GM12872 (cell line): ENCODE results near the gene MOCOS.

Experiments
- CTCF ChIP-seq: IDR thresholded peaks from 3 replicates; pipeline ENCODE4 v1.5.1; 2011; ENCODE audit warnings: low read depth, mild to moderate bottlenecking, low read length, moderate library complexity; ENCODE audit not compliant: insufficient read depth

The MOCOS gene

GRCh38 chr18:36153203-36153602 is 34.1 kb upstream of the MOCOS start:
- no peak for TF ChIP-seq CTCF

- no peak for TF ChIP-seq CTCF
Observed at GRCh38 chr18:36153771-36154170, 33.5 kb upstream of the MOCOS start.

GRCh38 chr18:36155851-36156757 is 31.2 kb upstream of the MOCOS start:
- no peak for TF ChIP-seq CTCF

GRCh38 chr18:36157441-36157840 is 29.9 kb upstream of the MOCOS start:
- TF ChIP-seq CTCF: no peak

GRCh38 chr18:36158266-36158867 is 28.9 kb upstream of the MOCOS start:
- TF ChIP-seq CTCF: no peak

GRCh38 chr18:36160959-36161371 is 26.3 kb upstream of the MOCOS start:
- TF ChIP-seq CTCF: no peak

- no peak for TF ChIP-seq CTCF
Observed at GRCh38 chr18:36162981-36163380, 24.3 kb upstream of the MOCOS start.
